Endothelial cell of umbilical vein (primary cell): ENCODE data around the gene COL7A1. TPM values are rescaled to one million over a fixed set of nuclear protein-coding genes. Genes with fewer than 3 reads are reported as not detected.

Experiments used
- BruUV-seq: library from RNA; stranded (reverse); fragments of 400-500 nt; replicated peaks from 2 replicates; lab custom pipeline; 2021; lab: Mats Ljungman, UMichigan
- CTCF ChIA-PET: fragments of 300-600, 350-600 bp; sonication (Branson Sonifier 250); formaldehyde crosslinking; loops from one replicate; lab custom pipeline; 2021; ENCODE audit warnings: antibody characterized with exemption, inconsistent platforms; lab: Charles Lee
- POLR2A ChIA-PET: fragments of 300-600, 350-600 bp; sonication (Branson Sonifier 250); formaldehyde crosslinking; loops from one replicate; lab custom pipeline; 2021; ENCODE audit warnings: antibody characterized with exemption, inconsistent platforms; lab: Charles Lee
- DNase-seq: peaks from one replicate; pipeline ENCODE4 v3.0.0-alpha.2; 2011; ENCODE audit warnings: low read depth, low spot score
- FAIRE-seq: peaks from 2 replicates; lab custom pipeline; 2011; peaks lifted over from hg19 to GRCh38; lab: Jason Lieb, UNC
- H2AFZ ChIP-seq: 2 replicates; pipeline ENCODE4 v1.6.0; 2012; ENCODE audit warnings: low read depth, low read length, control low read depth, inconsistent platforms
- H3K27ac ChIP-seq: 2 replicates; pipeline ENCODE4 v1.5.1; 2011; ENCODE audit warnings: low read depth, mild to moderate bottlenecking, control low read depth, low read length, moderate library complexity; ENCODE audit not compliant: insufficient read depth
- H3K27me3 ChIP-seq, 2 experiments: 2 replicates each; pipeline versions ENCODE4 v1.6.0 to v1.6.1; 2011; ENCODE audit warnings: low read length in 2 of 2, mixed read lengths in 1 of 2; ENCODE audit not compliant: control insufficient read depth in 2 of 2, insufficient read depth in 2 of 2
- H3K36me3 ChIP-seq, 2 experiments: 2 replicates in 1 of 2; 3 replicates in 1 of 2; pipeline ENCODE4 v1.5.1; 2011; ENCODE audit warnings: low read length in 2 of 2, mild to moderate bottlenecking in 1 of 2, moderate library complexity in 1 of 2; ENCODE audit not compliant: control insufficient read depth in 2 of 2, insufficient read depth in 2 of 2; ENCODE audit errors: extremely low read depth in 1 of 2
- H3K4me1 ChIP-seq: 3 replicates; pipeline ENCODE4 v1.5.1; 2011; ENCODE audit warnings: mild to moderate bottlenecking, low read length; ENCODE audit not compliant: control insufficient read depth, insufficient read depth; ENCODE audit errors: extremely low read depth
- H3K4me2 ChIP-seq: 2 replicates; pipeline ENCODE4 v1.6.1; 2011; ENCODE audit warnings: low read length, control low read depth, mixed read lengths; ENCODE audit not compliant: insufficient read depth
- H3K4me3 ChIP-seq, 3 experiments: fragments of 200-600 bp in 1 of 3; sonication (generic), shearing (Covaris generic) in 1 of 3; replicated peaks in 1 of 3; 2 replicates each; pipeline ENCODE4 v1.5.1; 2011 to 2016; ENCODE audit warnings: control low read depth in 3 of 3, low read length in 3 of 3, mild to moderate bottlenecking in 2 of 3, inconsistent platforms in 1 of 3, low read depth in 1 of 3, moderate library complexity in 1 of 3; ENCODE audit not compliant: insufficient read depth in 1 of 3
- H3K79me2 ChIP-seq: 2 replicates; pipeline ENCODE4 v1.6.0; 2012; ENCODE audit warnings: low read length, inconsistent platforms; ENCODE audit not compliant: control insufficient read depth, insufficient read depth
- H3K9ac ChIP-seq: replicated peaks from 2 replicates; pipeline ENCODE3; 2011; ENCODE audit warnings: low read length, control low read depth; ENCODE audit not compliant: insufficient read depth; ENCODE audit errors: extremely low read depth
- H3K9me1 ChIP-seq: replicated peaks from 3 replicates; pipeline ENCODE4 v1.6.0; 2011; ENCODE audit warnings: mild to moderate bottlenecking, low read length; ENCODE audit not compliant: control insufficient read depth, insufficient read depth; ENCODE audit errors: extremely low read depth
- H3K9me3 ChIP-seq: replicated peaks from 2 replicates; pipeline ENCODE4 v1.5.1; 2012; ENCODE audit warnings: low read length, inconsistent platforms; ENCODE audit not compliant: control insufficient read depth, insufficient read depth
- H4K20me1 ChIP-seq: replicated peaks from 2 replicates; pipeline ENCODE3; 2011; ENCODE audit warnings: mild to moderate bottlenecking, low read length; ENCODE audit not compliant: control insufficient read depth, insufficient read depth; ENCODE audit errors: extremely low read depth
- EZH2 ChIP-seq: IDR thresholded peaks from 2 replicates; pipeline ENCODE4 v1.6.1; 2012; ENCODE audit warnings: borderline replicate concordance, low read depth, mild to moderate bottlenecking, moderate library complexity, low read length, inconsistent platforms; ENCODE audit not compliant: severe bottlenecking
- FOS ChIP-seq: IDR thresholded peaks from 2 replicates; pipeline ENCODE4 v1.6.1; 2011; ENCODE audit warnings: mild to moderate bottlenecking, low read length, moderate library complexity, borderline replicate concordance; ENCODE audit not compliant: insufficient read depth
- GATA2 ChIP-seq: IDR thresholded peaks from 2 replicates; pipeline ENCODE4 v1.7.0; 2011; ENCODE audit warnings: low read depth, mild to moderate bottlenecking, moderate library complexity, mixed read lengths, low read length; ENCODE audit not compliant: insufficient read length, insufficient read depth
- JUN ChIP-seq: IDR thresholded peaks from 2 replicates; pipeline ENCODE4 v1.6.1; 2011; ENCODE audit warnings: borderline replicate concordance, low read depth; ENCODE audit not compliant: insufficient read length, insufficient read depth
- MAX ChIP-seq: IDR thresholded peaks from 2 replicates; pipeline ENCODE4 v1.6.1; 2011; ENCODE audit not compliant: insufficient read depth, insufficient read length
- MYC ChIP-seq: IDR thresholded peaks from one replicate; pipeline ENCODE4 v1.6.1; 2011; ENCODE audit warnings: mild to moderate bottlenecking, low read depth, low read length
- POLR2A ChIP-seq: IDR thresholded peaks from 2 replicates; pipeline ENCODE4 v1.6.1; 2012; ENCODE audit warnings: low read depth, mild to moderate bottlenecking, control low read depth, low read length
- POLR2AphosphoS5 ChIP-seq: IDR thresholded peaks from 2 replicates; pipeline ENCODE4 v1.6.1; 2012; ENCODE audit warnings: low read depth, mild to moderate bottlenecking, control low read depth, low read length, moderate library complexity; ENCODE audit not compliant: insufficient read depth
- dilution Hi-C: fragments of 300-500 bp; cut with MboI; formaldehyde crosslinking; loops from one replicate; pipeline ENCODE4 v1.15.0; 2019; ENCODE audit warnings: low sequenced_read_pairs; ENCODE audit not compliant: extremely low pct_ligation_motif_present
- intact Hi-C: fragments of 100-400 bp; cut with micrococcal nuclease; formaldehyde crosslinking; loops from one replicate; pipeline ENCODE4 v1.10.0; 2022
- polyA plus RNA-seq, 4 experiments: library from polyadenylated mRNA; depleted of rRNA in 3 of 4; stranded (reverse) in 3 of 4; unstranded in 1 of 4; fragments of >200 nt; gene quantifications; 2 replicates each; pipeline versions ENCODE4 v1.2.1 to v1.2.3, GENCODE V29; 2011 to 2012; ENCODE audit warnings: missing spikeins in 1 of 4
- total RNA-seq: library from RNA; stranded (reverse); gene quantifications from 2 replicates; pipeline ENCODE4 v1.2.3, GENCODE V29; 2021
- TF ChIP-seq, protein P1 (sequence below), 2 donors: IDR thresholded peaks; 1 replicate in 1 of 2; 2 replicates in 1 of 2; pipeline ENCODE4 v1.5.1; 2011; ENCODE audit warnings: low read length in 2 of 2, mild to moderate bottlenecking in 2 of 2, moderate library complexity in 2 of 2, control low read depth in 1 of 2, inconsistent platforms in 1 of 2, low read depth in 1 of 2; ENCODE audit not compliant: insufficient read depth in 1 of 2; ENCODE audit errors: extremely low read depth in 1 of 2

The COL7A1 gene
- total and polyA plus RNA-seq, 2 donors (not counting 3 experiments of a cell fraction or from before 2014, with no cell fraction given), result 0.55 to 1.9 TPM

- POLR2A ChIA-PET, result no interaction called here
- H3K27me3 ChIP-seq, result peaks cover 9 to 11% of the 10 kb centered on the region in 2 experiments
- H3K4me2 ChIP-seq, result no peak overlapping the region
- DNase-seq (no peak), FAIRE-seq (no peak)
- CTCF ChIA-PET, result no interaction called here
- H3K9me3 ChIP-seq, result no peaks in the 10 kb centered on the region
- no peaks in the 10 kb centered on the region for H3K36me3 ChIP-seq
- intact Hi-C loops (no loop called here), dilution Hi-C loops (no loop called here)
- no peak overlapping the region for H2AFZ ChIP-seq
- TF ChIP-seq JUN, result no peak
- no peak for TF ChIP-seq EZH2
- no peak for TF ChIP-seq GATA2
- no peak for TF ChIP-seq FOS
- TF ChIP-seq MAX, result no peak
- TF ChIP-seq, protein P1, sequence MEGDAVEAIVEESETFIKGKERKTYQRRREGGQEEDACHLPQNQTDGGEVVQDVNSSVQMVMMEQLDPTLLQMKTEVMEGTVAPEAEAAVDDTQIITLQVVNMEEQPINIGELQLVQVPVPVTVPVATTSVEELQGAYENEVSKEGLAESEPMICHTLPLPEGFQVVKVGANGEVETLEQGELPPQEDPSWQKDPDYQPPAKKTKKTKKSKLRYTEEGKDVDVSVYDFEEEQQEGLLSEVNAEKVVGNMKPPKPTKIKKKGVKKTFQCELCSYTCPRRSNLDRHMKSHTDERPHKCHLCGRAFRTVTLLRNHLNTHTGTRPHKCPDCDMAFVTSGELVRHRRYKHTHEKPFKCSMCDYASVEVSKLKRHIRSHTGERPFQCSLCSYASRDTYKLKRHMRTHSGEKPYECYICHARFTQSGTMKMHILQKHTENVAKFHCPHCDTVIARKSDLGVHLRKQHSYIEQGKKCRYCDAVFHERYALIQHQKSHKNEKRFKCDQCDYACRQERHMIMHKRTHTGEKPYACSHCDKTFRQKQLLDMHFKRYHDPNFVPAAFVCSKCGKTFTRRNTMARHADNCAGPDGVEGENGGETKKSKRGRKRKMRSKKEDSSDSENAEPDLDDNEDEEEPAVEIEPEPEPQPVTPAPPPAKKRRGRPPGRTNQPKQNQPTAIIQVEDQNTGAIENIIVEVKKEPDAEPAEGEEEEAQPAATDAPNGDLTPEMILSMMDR (IDR thresholded peaks at IDR 0.05; ENCODE audit: extremely low read depth in 1 of 2, insufficient read depth in 1 of 2, low read depth in 1 of 2, low read length in 2 of 2), result no peak
- no peak for TF ChIP-seq POLR2AphosphoS5
- no peak for TF ChIP-seq MYC
- TF ChIP-seq POLR2A, result no peak
- H4K20me1 ChIP-seq, result no peaks in the 10 kb centered on the region
- no peak overlapping the region for H3K9ac ChIP-seq
- H3K4me3 ChIP-seq, result no peak overlapping the region
- H3K79me2 ChIP-seq, result no peaks in the 10 kb centered on the region
- peaks cover 6% of the 10 kb centered on the region for H3K4me1 ChIP-seq
- no peak overlapping the region for H3K27ac ChIP-seq
- no TSS peak for BruUV-seq
- H3K9me1 ChIP-seq, result no peaks in the 10 kb centered on the region
These were observed 3.7 kb downstream of the COL7A1 start for GRCh38 chr3:48591436-48591835.
